Activated CD4-positive, alpha-beta T cell treated with anti-CD3 and anti-CD28 coated beads, Interleukin-2, amount 50 U/mL, for 1 hour (primary cell): Measurements from ENCODE around the gene CHD8.
"Not testable (repeated sequence)": the region's sequence is repeated elsewhere in the genome, so short reads cannot be mapped to it uniquely, and the experiment has no call there.

ENCODE experiments used
- DNase-seq: peaks from one replicate; pipeline ENCODE4 v3.0.0-alpha.2; 2020

CHD8 gene

GRCh38 chr14:21455912-21456667 lies at the start of gene CHD8:
TSS of gene CHD8 (minus strand) at chr14:21456123. CDS start at chr14:21431643, 24,480 bp downstream.
- peak; percentile 99 for DNase-seq

GRCh38 chr14:21505012-21505553 lies 49.2 kb upstream of the CHD8 start:
- DNase-seq, result no peak

- no peak for DNase-seq
Observed at GRCh38 chr14:21503376-21503775, 47.5 kb upstream of the CHD8 start.

- no peak for DNase-seq
Observed at GRCh38 chr14:21501568-21501967, 45.6 kb upstream of the CHD8 start.

- DNase-seq, result no peak
Observed at GRCh38 chr14:21498540-21499526, 42.9 kb upstream of the CHD8 start.

- DNase-seq, result no peak
Observed at GRCh38 chr14:21496453-21496852, 40.5 kb upstream of the CHD8 start.

- no peak for DNase-seq
Observed at GRCh38 chr14:21494902-21495762, 39.2 kb upstream of the CHD8 start.

GRCh38 chr14:21486640-21487087 lies 30.7 kb upstream of the CHD8 start:
- DNase-seq, result no peak

GRCh38 chr14:21476925-21477681 lies 21.2 kb upstream of the CHD8 start, which contains the start of the genes RAB2B and TOX4:
TSS of gene RAB2B (minus strand) at chr14:21476959. CDS start at chr14:21476872, 87 bp downstream.
TSS of gene TOX4 (plus strand) at chr14:21477195. CDS start at chr14:21477279, 84 bp downstream.
- peak; percentile 93 for DNase-seq

- DNase-seq, result no peak
Observed at GRCh38 chr14:21476523-21476924, 20.6 kb upstream of the CHD8 start.

GRCh38 chr14:21475767-21476522 lies 20.0 kb upstream of the CHD8 start:
- DNase-seq, result no peak

- no peak for DNase-seq
Observed at GRCh38 chr14:21467616-21468015, 11.7 kb upstream of the CHD8 start.

- no peak for DNase-seq
Observed at GRCh38 chr14:21455592-21455911, 371 bp downstream of the CHD8 start.

GRCh38 chr14:21454843-21455544 lies 929 bp downstream of the CHD8 start:
- no peak for DNase-seq

GRCh38 chr14:21449899-21450216 lies 6.1 kb downstream of the CHD8 start:
- DNase-seq, result no peak

GRCh38 chr14:21442657-21443056 lies 13.3 kb downstream of the CHD8 start:
- DNase-seq, result not testable (repeated sequence)

GRCh38 chr14:21440859-21441258 lies 15.1 kb downstream of the CHD8 start:
- DNase-seq, result no peak

- DNase-seq, result peak; percentile 99
Observed at GRCh38 chr14:21437063-21437901, 18.6 kb downstream of the CHD8 start.

- DNase-seq, result no peak
Observed at GRCh38 chr14:21436567-21437062, 19.3 kb downstream of the CHD8 start.
